OCI-LY3 (cell line): Measurements from ENCODE around the gene INAFM1.

Experiments used
- CTCF ChIP-seq: fragments of 200-600, 300-600 bp; sonication (generic); IDR thresholded peaks from 2 replicates; pipeline ENCODE4 v1.5.1; 2014; ENCODE audit warnings: antibody characterized with exemption, low read length, low read depth
- EZH2phosphoT487 ChIP-seq: fragments of 200-600 bp; shearing (Covaris generic); IDR thresholded peaks from 2 replicates; pipeline ENCODE4 v1.6.1; 2018; ENCODE audit warnings: antibody characterized with exemption, mixed run types, low read depth

GRCh38 chr19:47275791-47276461 is 1.2 kb downstream of the INAFM1 start:
- TF ChIP-seq CTCF (no peak), EZH2phosphoT487 (no peak)
